Measurements from ENCODE around the gene XDH.

Gene XDH

GRCh38 chr2:31365348-31365747 lies 49.2 kb downstream of the XDH start:
- no peak for DNase-seq (ENCODE audit: low read depth)

- no peak for DNase-seq (ENCODE audit: low read depth)
Observed at GRCh38 chr2:31363956-31364750, 50.4 kb downstream of the XDH start.

GRCh38 chr2:31362581-31362980 lies 52.0 kb downstream of the XDH start:
- no peak for DNase-seq (ENCODE audit: low read depth)

- no peak for DNase-seq (ENCODE audit: low read depth)
Observed at GRCh38 chr2:31359229-31359628, 55.3 kb downstream of the XDH start.

DNA sequence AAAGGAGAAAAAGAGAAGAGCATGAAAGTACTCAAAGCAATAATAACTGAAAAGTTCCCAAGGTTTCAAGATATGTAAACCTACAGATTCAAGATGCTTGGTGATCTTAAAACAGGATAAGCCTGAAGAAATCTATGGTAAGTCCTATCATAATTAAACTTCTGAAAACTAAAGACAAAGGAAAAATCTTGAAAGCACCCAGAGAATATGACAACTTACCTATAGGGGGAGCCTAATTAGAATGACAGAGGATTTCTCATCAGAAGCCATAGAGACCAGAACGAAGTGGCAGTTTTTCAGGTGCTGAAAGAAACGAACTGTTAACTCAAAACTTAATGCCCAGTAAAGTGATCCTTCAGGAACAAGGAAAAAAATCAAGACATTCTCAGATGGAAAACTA lies 59.7 kb downstream of the XDH start:
- DNase-seq (ENCODE audit: low read depth) = no peak

GRCh38 chr2:31353179-31353578 lies 61.4 kb downstream of the XDH start:
- DNase-seq (ENCODE audit: low read depth) = no peak

- no peak for DNase-seq (ENCODE audit: low read depth)
Observed at GRCh38 chr2:31349684-31350083, 64.9 kb downstream of the XDH start.

DNA sequence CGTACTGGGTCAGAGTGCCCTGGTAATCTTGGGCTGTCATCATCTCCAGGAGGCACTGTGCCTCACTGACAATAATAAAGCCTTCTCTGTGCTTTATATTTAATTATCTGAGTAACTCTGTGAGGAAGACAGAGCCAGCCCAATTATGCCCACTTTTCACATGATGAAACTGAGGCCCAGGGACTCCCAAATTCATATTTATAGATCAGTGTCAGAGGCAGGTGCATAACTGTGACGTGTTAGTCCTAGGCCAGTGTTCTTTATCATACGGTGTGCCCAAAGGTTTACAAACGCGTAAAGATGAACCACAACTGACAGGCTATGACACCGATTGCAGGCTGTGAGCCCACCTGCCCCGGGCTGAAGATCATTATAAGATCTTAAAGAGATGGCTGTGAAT lies 65.4 kb downstream of the XDH start:
- no peak for DNase-seq (ENCODE audit: low read depth)

DNA sequence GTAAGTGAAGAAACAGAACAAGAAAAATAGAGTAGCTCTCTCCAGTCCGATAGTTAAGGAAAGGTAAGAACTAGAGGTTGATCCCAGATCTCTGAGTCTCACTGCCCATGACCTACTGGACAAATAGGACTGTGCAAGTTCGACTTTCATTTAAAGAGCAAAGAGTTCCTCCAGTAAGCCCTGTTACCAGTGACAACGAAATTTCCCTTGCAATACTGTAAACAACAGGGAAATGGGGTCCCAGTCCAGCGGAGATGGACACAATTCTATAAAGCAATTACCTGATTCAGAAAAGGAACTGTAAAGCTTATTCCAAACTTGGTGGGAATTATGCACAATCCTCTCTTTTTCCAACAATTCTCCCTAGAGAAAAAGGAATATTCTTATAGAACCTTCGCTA lies 65.9 kb downstream of the XDH start:
- no peak for DNase-seq (ENCODE audit: low read depth)

DNA sequence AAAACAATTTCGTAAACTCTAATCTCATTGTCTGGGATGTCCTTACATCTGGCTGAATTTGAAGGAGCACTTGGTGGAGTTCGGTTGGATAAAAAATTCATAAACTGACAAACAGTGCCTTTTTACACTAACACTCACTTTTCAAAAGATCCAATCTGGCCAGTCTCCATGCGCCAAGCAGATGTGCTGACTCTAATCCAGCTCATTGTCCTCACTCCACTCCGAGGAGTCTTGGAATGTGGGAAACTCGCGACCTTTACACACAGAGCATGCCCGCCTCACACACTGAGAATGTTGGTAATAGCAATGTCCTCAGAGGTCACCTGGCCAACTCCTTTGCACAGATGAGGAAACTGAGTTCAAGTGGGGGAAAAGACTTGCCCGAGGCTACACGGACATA lies 66.8 kb downstream of the XDH start:
- no peak for DNase-seq (ENCODE audit: low read depth)

DNA sequence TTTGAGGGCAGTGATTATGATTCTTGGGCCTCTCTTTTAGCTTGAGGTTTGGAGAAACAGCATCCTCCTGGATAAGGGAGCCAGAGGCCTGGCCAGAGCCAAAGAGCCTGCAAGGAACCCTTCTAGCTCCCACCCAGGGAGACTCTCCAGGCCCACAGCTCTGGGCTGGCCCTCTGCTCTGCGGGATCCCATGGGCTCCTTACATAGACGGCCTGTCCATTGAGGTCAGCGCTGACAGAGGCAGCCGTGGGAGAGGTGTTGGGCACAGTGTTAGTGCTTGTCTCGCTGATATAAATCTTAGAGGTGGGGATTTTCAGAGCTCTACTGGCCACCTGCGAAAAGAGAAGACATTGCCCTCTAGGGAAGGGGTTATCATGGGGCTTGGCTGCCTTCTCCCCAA lies 67.2 kb downstream of the XDH start:
- no peak for DNase-seq (ENCODE audit: low read depth)

- DNase-seq (ENCODE audit: low read depth) = no peak
Observed at GRCh38 chr2:31344447-31344846, 70.1 kb downstream of the XDH start.

GRCh38 chr2:31341351-31341750 lies 73.2 kb downstream of the XDH start:
- no peak for DNase-seq (ENCODE audit: low read depth)

DNA sequence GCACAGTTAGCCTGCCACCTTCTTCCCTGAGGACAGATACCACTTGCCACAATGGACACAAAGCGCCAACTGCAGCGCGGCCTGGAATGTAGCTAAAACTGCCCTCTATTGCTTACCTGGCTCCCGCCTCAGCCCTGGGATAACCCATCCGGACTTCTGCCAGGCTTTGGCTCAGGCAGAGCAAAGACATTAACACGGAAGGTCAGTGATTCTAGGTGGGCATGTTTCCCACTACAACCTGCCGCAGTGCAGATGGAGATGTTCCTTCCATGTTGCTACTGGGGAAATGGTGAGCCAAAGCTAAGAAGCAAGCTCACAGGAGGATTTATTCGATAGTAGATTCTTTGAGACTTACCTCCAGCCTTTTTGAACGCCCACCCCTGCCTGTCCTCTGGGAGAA lies 74.8 kb downstream of the XDH start:
- DNase-seq (ENCODE audit: low read depth) = no peak

DNA sequence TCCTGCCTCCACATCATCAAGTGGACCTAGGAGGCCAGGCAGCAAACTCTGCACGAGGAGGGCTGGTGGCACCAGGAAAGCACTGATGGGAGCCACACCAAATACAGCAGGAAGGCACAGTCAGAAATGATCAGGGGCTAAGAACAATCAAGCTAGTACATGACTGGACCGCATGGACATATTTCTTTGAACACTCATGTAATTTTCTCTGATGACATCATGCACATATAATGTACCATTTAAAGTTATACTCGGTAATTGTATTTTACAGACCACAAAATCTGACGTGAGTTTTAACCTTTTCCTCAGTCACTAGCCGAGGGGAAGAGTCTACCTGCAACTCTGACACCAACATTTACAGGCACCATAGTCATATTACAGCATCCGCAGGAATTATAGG lies 76.7 kb downstream of the XDH start:
- no peak for DNase-seq (ENCODE audit: low read depth)

DNA sequence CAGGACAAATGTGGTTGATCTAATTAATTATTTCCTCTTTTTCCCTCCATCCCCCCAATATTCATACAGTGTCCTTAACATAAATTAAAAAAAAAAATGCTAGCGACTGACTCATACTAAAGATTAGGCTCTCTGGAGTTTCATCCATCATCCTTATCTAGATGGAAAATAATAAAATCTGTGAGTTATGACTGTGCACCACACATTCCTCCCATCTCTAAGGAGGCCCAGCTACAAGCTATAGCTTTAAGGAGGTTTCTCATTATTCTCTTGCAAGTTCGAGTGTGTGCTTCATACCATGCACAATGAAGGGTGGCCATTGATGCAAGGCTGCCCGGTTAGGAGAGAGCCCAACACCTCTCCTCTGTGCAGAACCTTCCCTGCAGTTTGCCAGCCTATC lies 77.3 kb downstream of the XDH start:
- no peak for DNase-seq (ENCODE audit: low read depth)

- no peak for DNase-seq (ENCODE audit: low read depth)
Observed at GRCh38 chr2:31335921-31336585, 78.5 kb downstream of the XDH start.

GRCh38 chr2:31334311-31335026 lies 80.1 kb downstream of the XDH start:
- DNase-seq (ENCODE audit: low read depth) = no peak

- peak; percentile 62 for DNase-seq (ENCODE audit: low read depth)
Observed at GRCh38 chr2:31333527-31334183, 80.9 kb downstream of the XDH start.

DNA sequence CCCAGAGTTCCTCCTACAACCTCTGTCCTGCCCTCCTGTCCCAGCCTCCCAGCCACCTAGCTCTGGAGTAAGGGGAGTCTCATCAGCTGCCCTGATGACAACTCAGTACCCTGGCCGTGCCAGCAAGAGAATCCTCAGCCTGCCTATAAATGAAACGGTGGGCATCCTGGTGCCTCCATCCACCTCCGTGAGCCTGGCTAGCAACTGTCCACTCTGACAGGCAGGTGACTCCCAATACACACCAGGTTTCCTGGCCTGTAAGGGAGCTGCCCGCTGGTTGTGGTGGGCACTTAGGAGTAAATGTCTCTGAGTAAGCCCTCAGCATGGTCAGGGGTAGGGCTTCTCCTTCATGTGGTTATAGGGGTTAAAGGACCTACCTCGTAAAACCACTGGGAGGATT lies 81.5 kb downstream of the XDH start:
- DNase-seq (ENCODE audit: low read depth) = no peak

DNA sequence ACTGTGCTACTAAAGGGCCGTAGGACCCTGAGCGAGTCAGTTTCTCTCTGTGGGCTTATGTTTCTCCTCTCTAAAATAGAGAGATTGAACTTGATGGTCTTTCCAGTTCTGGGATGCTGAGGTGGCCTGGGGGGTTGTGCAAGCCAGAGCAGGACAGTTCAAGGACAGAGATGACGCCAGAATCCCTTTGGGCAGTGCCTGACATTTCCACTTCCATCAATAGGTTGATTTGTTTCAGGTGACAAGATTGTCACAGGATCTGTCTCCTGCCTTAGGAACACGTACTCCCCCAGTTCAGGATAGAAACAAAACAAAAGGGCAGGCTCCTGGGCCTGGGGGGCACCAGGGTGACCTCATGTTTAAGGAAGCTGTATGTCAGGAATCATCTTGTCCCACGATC lies 82.0 kb downstream of the XDH start:
- DNase-seq (ENCODE audit: low read depth) = no peak

GRCh38 chr2:31331156-31331555 lies 83.4 kb downstream of the XDH start:
- DNase-seq (ENCODE audit: low read depth) = no peak

Data from activated T-cell treated with anti-CD3 and anti-CD28 coated beads for 48 hours (primary cell).